IMR-90 (cell line): ENCODE data around the gene MYOF.

Source experiments
- BHLHE40 ChIP-seq: fragments of 150-350 bp; IDR thresholded peaks from 2 replicates; pipeline ENCODE4 v1.6.1; 2016; ENCODE audit warnings: mild to moderate bottlenecking, low read depth, low read length
- CEBPB ChIP-seq: IDR thresholded peaks from 2 replicates; pipeline ENCODE4 v1.6.1; 2012; ENCODE audit warnings: low read depth, low read length, improper control_type of control experiment
- CHD1 ChIP-seq: IDR thresholded peaks from 2 replicates; pipeline ENCODE4 v1.6.1; 2012; ENCODE audit warnings: low read depth, low read length, improper control_type of control experiment
- ELK1 ChIP-seq: fragments of 150-350 bp; IDR thresholded peaks from 2 replicates; pipeline ENCODE4 v1.6.1; 2016; ENCODE audit warnings: low read depth, mild to moderate bottlenecking, low read length, moderate library complexity, borderline replicate concordance
- MXI1 ChIP-seq: IDR thresholded peaks from 2 replicates; pipeline ENCODE4 v1.6.1; 2012; ENCODE audit warnings: low read depth, mild to moderate bottlenecking, low read length, moderate library complexity, borderline replicate concordance
- POLR2A ChIP-seq: IDR thresholded peaks from 2 replicates; pipeline ENCODE4 v1.6.1; 2012; ENCODE audit warnings: mild to moderate bottlenecking, low read depth, low read length
- RAD21 ChIP-seq: IDR thresholded peaks from 2 replicates; pipeline ENCODE4 v1.6.1; 2012; ENCODE audit warnings: low read length, improper control_type of control experiment
- RCOR1 ChIP-seq: IDR thresholded peaks from 2 replicates; pipeline ENCODE4 v1.6.1; 2012; ENCODE audit warnings: mild to moderate bottlenecking, low read length, improper control_type of control experiment; ENCODE audit not compliant: insufficient replicate concordance
- SMC3 ChIP-seq: fragments of 150-350 bp; IDR thresholded peaks from 2 replicates; pipeline ENCODE4 v1.6.1; 2016; ENCODE audit warnings: low read depth, mild to moderate bottlenecking, antibody characterized with exemption, low read length, moderate library complexity
- USF2 ChIP-seq: fragments of 150-350 bp; IDR thresholded peaks from 2 replicates; pipeline ENCODE4 v1.6.1; 2017; ENCODE audit warnings: mild to moderate bottlenecking, antibody characterized with exemption, low read length, low read depth
- TF ChIP-seq, protein P1 (sequence below): conservative IDR thresholded peaks from 2 replicates; pipeline ENCODE4 v1.5.1; 2012; ENCODE audit warnings: mild to moderate bottlenecking, low read depth, low read length, improper control_type of control experiment

- no peak for TF ChIP-seq RCOR1
- TF ChIP-seq, protein P1, sequence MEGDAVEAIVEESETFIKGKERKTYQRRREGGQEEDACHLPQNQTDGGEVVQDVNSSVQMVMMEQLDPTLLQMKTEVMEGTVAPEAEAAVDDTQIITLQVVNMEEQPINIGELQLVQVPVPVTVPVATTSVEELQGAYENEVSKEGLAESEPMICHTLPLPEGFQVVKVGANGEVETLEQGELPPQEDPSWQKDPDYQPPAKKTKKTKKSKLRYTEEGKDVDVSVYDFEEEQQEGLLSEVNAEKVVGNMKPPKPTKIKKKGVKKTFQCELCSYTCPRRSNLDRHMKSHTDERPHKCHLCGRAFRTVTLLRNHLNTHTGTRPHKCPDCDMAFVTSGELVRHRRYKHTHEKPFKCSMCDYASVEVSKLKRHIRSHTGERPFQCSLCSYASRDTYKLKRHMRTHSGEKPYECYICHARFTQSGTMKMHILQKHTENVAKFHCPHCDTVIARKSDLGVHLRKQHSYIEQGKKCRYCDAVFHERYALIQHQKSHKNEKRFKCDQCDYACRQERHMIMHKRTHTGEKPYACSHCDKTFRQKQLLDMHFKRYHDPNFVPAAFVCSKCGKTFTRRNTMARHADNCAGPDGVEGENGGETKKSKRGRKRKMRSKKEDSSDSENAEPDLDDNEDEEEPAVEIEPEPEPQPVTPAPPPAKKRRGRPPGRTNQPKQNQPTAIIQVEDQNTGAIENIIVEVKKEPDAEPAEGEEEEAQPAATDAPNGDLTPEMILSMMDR = no peak
- TF ChIP-seq SMC3 = no peak
- TF ChIP-seq POLR2A = no peak
- no peak for TF ChIP-seq CEBPB
- no peak for TF ChIP-seq BHLHE40
- no peak for TF ChIP-seq USF2
- TF ChIP-seq CHD1 = no peak
- TF ChIP-seq MXI1 = no peak
- no peak for TF ChIP-seq RAD21
- TF ChIP-seq ELK1 = no peak
These were observed 182.4 kb downstream of the MYOF start for GRCh38 chr10:93299606-93300287.
